GM13977 (cell line): ENCODE results near the gene ETHE1.
"Not testable (repeated sequence)": the region's sequence is repeated elsewhere in the genome, so short reads cannot be mapped to it uniquely, and the experiment has no call there.

Source experiments
- DNase-seq: peaks from one replicate; pipeline ENCODE4 v3.0.0; 2012; ENCODE audit warnings: low spot score
- CTCF ChIP-seq: IDR thresholded peaks from 2 replicates; pipeline ENCODE4 v1.5.1; 2012; ENCODE audit warnings: mild to moderate bottlenecking, control low read depth; ENCODE audit not compliant: insufficient read depth; ENCODE audit errors: extremely low read depth, missing control alignments
- in situ Hi-C: fragments of 300-500 bp; cut with MboI; formaldehyde crosslinking; loops from one replicate; pipeline ENCODE4 v1.12.0; 2022; ENCODE audit warnings: low sequenced_read_pairs, low pct_unique_long_range_greater_than_20kb, mixed read lengths, inconsistent platforms; ENCODE audit not compliant: unreplicated experiment

ETHE1 gene

GRCh38 chr19:43524922-43525835 lies 1.8 kb downstream of the ETHE1 start:
- TF ChIP-seq CTCF: no peak
- peak; percentile 73 for DNase-seq
- in situ Hi-C loops: loop anchor here (5.0 kb wide), 1 partner anchor 78 kb away; no protein-coding TSS in a partner anchor

- in situ Hi-C loops: loop anchor here (5.0 kb wide), 1 partner anchor 76 kb away; no protein-coding TSS in a partner anchor
- DNase-seq: not testable (repeated sequence)
Observed at GRCh38 chr19:43523696-43524095, 3.3 kb downstream of the ETHE1 start.

- DNase-seq: no peak
- TF ChIP-seq CTCF: no peak
- in situ Hi-C loops: loop anchor here (5.0 kb wide), 1 partner anchor 76 kb away; no protein-coding TSS in a partner anchor
Observed at GRCh38 chr19:43522929-43523328, 4.1 kb downstream of the ETHE1 start.

GRCh38 chr19:43519436-43520088 lies 7.4 kb downstream of the ETHE1 start:
- peak; percentile 70 for DNase-seq
- in situ Hi-C loops: loop anchor here (5.0 kb wide), 1 partner anchor 72 kb away; no protein-coding TSS in a partner anchor
- peak; percentile 84 for TF ChIP-seq CTCF

- TF ChIP-seq CTCF: no peak
- no peak for DNase-seq
- in situ Hi-C loops: no loop called here
Observed at GRCh38 chr19:43518051-43518450, 8.9 kb downstream of the ETHE1 start.

GRCh38 chr19:43512399-43512798 lies 14.6 kb downstream of the ETHE1 start:
- DNase-seq, in situ Hi-C loops: not testable (repeated sequence)

GRCh38 chr19:43511324-43511723 lies 15.7 kb downstream of the ETHE1 start:
- in situ Hi-C loops: no loop called here
- no peak for TF ChIP-seq CTCF
- no peak for DNase-seq
